ENCODE measurements around the gene TUBA1C. TPM values are rescaled to one million over a fixed set of nuclear protein-coding genes. Genes with fewer than 3 reads are reported as not detected.
"Not testable (repeated sequence)": the region's sequence is repeated elsewhere in the genome, so short reads cannot be mapped to it uniquely, and the experiment has no call there.

Gene TUBA1C
- total RNA-seq, 2 donors from 2014 or later: 81.9 to 85.6 TPM

DNA sequence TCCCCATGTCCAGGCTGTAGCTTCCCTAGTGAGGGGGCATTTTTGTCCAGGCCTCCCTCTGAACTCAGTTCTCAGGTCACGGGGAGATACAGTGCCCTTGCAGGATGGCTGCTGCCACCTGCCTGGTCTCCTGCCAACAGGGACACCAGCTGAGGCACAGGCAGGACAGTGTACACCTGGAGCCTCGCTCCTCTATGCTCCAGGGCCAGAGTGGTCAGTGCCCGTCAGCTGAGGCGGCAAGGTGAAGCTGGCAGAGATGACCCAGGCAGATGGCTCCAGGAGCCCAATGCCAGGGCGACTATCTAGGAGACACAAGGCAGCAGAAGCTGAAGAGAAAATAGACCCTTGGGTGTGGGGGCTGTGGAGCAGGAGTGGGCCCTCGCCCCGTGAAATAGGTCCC lies 12.6 kb downstream of the TUBA1C start:
- 85% methylated on average over 7 of the region's 7 CpGs for WGBS
- intact Hi-C loops (cut with DNase I): no loop called here
- no peaks in the 10 kb centered on the region for H3K36me3 ChIP-seq
- no peaks in the 10 kb centered on the region for H3K4me1 ChIP-seq (replicated peaks)
- no peaks in the 10 kb centered on the region for H3K27me3 ChIP-seq (replicated peaks; ENCODE audit: insufficient read depth)
- no peak for DNase-seq (ENCODE audit: low spot score)
- no peak overlapping the region for H3K27ac ChIP-seq
- no peak overlapping the region for H3K4me3 ChIP-seq
- H3K9me3 ChIP-seq: no peaks in the 10 kb centered on the region
- TF ChIP-seq POLR2AphosphoS5 (IDR thresholded peaks at IDR 0.05) (no peak), POLR2A (IDR thresholded peaks at IDR 0.05) (no peak), CTCF (IDR thresholded peaks at IDR 0.05) (no peak)

DNA sequence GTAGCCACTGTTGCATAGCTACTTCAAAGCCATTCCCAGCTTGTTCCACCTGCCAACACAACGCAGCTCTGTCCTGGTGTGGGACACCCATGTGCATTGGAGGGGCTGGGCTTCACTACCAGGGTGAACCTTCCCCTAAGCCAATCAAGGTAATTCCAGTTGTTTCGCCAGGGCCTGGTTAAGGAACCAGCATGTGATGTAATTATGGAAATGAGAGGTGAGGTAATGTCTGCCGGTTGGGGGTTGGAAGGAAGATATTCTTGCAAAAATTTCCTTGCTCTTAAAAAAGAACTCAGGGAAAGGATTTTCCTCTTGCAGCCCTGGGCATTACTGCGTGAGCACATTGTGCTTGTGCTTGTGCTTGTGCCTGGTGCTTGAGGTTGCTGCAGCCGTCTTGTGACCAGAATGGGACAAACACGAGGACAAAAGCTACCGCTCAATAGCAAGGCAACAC lies 14.9 kb downstream of the TUBA1C start:
- Histone ChIP-seq H3K4me1 (replicated peaks) (no peaks in the 10 kb centered on the region), H3K27ac (no peak overlapping the region), H3K27me3 (replicated peaks; ENCODE audit: insufficient read depth) (no peaks in the 10 kb centered on the region), H3K36me3 (no peaks in the 10 kb centered on the region), H3K4me3 (no peak overlapping the region), H3K9me3 (no peaks in the 10 kb centered on the region)
- no peak for DNase-seq (ENCODE audit: low spot score)
- intact Hi-C loops (cut with DNase I): no loop called here
- 58% methylated on average over 7 of the region's 7 CpGs for WGBS
- TF ChIP-seq POLR2AphosphoS5 (IDR thresholded peaks at IDR 0.05) (no peak), CTCF (IDR thresholded peaks at IDR 0.05) (no peak), POLR2A (IDR thresholded peaks at IDR 0.05) (no peak)

- H3K4me3 ChIP-seq; H3K27me3 ChIP-seq (replicated peaks; ENCODE audit: insufficient read depth); H3K4me1 ChIP-seq (replicated peaks); DNase-seq (ENCODE audit: low spot score); H3K9me3 ChIP-seq; H3K27ac ChIP-seq; H3K36me3 ChIP-seq; intact Hi-C loops (cut with DNase I): not testable (repeated sequence)
- WGBS: 93% methylated on average over 6 of the region's 6 CpGs
Measured at GRCh38 chr12:49280545-49280944, 15.7 kb downstream of the TUBA1C start.

DNA sequence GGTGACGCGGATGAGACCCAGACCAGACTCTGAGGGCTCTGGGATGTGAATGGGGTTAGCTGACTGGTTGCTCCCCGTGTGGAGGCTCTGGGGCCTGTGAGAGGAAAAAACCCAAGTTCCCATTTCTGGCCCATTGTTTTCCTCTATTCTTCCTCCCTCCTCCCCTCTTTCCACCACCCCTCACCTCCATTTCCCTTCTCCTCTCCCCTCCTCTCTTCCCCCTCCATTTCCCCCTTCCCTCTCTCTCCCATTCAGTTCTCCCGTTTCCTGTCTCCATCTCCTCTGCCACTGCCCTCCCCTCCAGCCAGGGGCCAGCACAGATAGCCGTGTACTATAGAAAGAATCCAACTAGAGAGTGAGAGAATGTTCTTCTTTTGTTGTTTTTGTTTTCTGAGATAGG lies 17.4 kb downstream of the TUBA1C start:
- no peak for DNase-seq (ENCODE audit: low spot score)
- TF ChIP-seq POLR2AphosphoS5 (IDR thresholded peaks at IDR 0.05) (no peak), POLR2A (IDR thresholded peaks at IDR 0.05) (no peak), CTCF (IDR thresholded peaks at IDR 0.05) (no peak)
- Histone ChIP-seq H3K4me1 (replicated peaks) (no peaks in the 10 kb centered on the region), H3K36me3 (no peaks in the 10 kb centered on the region), H3K27ac (no peak overlapping the region), H3K27me3 (replicated peaks; ENCODE audit: insufficient read depth) (no peaks in the 10 kb centered on the region), H3K4me3 (no peak overlapping the region), H3K9me3 (no peaks in the 10 kb centered on the region)
- intact Hi-C loops (cut with DNase I): no loop called here
- 88% methylated on average over 5 of the region's 5 CpGs for WGBS

- H3K4me3 ChIP-seq; H3K4me1 ChIP-seq (replicated peaks); H3K36me3 ChIP-seq; H3K9me3 ChIP-seq; H3K27ac ChIP-seq; H3K27me3 ChIP-seq (replicated peaks; ENCODE audit: insufficient read depth); DNase-seq (ENCODE audit: low spot score); intact Hi-C loops (cut with DNase I): not testable (repeated sequence)
- WGBS: 67% methylated on average over 3 of the region's 6 CpGs
Measured at GRCh38 chr12:49282740-49283375, 18.0 kb downstream of the TUBA1C start.
